HG02981 (cell line): Measurements from ENCODE around the gene ELP4.
"Not testable (repeated sequence)": the region's sequence is repeated elsewhere in the genome, so short reads cannot be mapped to it uniquely, and the experiment has no call there.

Experiments
- ATAC-seq: cut with Tn5 transposase; IDR thresholded peaks from one replicate; pipeline ENCODE4 v1.9.1; 2021; ENCODE audit warnings: mild to moderate bottlenecking, moderate library complexity; ENCODE audit not compliant: unreplicated experiment

ELP4 gene, protein sequence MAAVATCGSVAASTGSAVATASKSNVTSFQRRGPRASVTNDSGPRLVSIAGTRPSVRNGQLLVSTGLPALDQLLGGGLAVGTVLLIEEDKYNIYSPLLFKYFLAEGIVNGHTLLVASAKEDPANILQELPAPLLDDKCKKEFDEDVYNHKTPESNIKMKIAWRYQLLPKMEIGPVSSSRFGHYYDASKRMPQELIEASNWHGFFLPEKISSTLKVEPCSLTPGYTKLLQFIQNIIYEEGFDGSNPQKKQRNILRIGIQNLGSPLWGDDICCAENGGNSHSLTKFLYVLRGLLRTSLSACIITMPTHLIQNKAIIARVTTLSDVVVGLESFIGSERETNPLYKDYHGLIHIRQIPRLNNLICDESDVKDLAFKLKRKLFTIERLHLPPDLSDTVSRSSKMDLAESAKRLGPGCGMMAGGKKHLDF

DNA sequence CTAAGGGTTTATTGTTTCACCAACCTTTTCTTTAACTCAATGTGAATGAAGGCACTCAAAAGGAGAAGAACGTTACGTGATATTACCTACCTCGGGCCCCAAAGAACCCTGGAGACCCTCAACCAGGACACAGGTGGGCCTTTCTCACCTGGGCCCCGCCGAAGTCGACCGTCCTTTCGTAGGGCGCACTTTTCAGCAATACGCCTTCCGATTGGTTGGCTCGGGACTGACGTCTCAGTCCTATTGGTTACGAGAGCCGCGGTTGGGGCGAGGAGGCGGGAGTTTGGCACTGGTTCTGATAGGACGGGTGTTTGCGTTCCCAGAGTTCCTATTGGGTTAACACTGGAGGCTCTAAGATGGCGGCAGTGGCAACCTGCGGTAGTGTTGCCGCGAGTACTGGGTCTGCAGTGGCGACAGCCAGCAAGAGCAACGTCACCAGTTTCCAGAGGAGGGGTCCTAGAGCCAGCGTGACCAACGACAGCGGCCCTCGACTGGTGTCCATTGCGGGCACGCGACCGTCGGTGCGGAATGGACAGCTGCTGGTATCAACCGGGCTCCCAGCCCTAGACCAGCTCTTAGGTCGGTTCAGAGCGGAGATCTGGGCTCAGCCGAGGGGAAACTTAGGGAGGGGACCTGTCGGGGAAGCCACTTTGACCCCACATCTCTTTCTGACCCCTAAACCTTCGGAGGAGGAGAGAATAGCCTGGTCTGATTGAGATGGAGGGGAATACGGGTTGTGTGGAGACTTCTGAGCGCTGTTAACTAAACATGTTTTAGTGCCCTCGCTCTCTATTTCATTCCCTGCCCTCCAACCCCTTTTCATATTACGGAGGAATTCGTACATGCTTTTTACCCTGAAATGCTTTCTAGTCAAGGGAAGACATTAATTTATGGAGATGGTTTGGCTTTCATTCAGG, at the start of gene ELP4, which contains the start of gene IMMP1L:
ELP4 (plus strand) TSS at position 339 of the 917 bp plus-strand sequence; CDS start at position 357, 18 bp downstream.
IMMP1L (minus strand) TSS at position 194 of the 917 bp plus-strand sequence. CDS start 46,346 bp downstream, outside the sequence.
- peak; percentile 100 for ATAC-seq

DNA sequence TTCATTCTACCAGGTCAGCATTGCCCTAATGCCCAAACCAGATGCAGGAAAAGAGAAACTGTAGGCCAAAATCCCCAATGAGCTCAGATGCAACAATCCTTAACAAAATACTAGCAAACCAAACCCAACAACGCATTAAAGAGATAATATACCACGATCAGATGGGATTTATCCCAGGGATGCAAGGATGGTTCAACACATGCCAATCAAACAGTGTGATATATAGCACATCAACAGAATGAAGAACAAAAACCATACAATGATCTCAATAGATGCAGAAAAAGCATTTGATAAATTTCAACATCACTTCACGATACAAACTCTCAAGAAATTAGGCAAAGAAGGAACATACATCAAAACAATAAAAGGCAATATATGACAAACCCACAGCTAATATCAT, 45.1 kb upstream of the ELP4 start:
- no peak for ATAC-seq

DNA sequence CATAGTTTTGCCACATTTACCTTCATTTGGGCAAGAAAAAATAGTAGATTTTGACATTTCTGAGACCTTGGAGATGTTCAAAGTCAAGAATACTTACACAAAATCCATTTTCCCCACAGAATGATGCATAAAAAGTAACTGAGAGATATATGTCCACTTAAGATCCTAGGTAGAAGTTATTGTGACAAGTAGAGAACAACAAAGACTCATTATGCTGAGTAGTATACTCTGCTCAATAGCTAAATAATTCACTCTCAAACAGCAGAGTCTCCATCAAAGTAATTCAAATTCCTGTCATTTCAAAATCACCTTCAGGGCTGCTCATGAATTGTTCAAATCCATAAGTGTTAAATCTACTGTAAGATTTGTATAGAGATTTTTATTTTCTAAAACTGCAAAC, 35.5 kb upstream of the ELP4 start:
- no peak for ATAC-seq

- ATAC-seq = no peak
Observed at GRCh38 chr11:31477528-31478222, 31.9 kb upstream of the ELP4 start.

- no peak for ATAC-seq
Observed at GRCh38 chr11:31478223-31478590, 31.4 kb upstream of the ELP4 start.

DNA sequence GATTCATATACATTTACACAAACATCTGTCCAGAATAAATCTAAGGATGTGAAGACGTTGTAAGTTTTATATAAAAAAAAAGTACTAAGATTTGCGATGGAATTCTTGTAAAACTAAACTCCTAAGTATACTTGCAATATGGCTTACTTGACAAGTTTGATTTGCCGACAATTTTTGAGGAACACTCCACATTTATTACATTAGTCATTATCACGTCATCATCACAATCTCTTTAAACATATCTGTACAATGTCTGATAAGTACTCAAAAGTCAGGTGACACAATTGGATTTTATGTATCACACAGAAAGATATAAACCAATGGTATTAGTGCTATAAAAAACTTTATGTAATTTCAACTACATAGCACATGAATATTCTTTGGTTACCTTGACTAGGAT, 30.5 kb upstream of the ELP4 start:
- no peak for ATAC-seq

DNA sequence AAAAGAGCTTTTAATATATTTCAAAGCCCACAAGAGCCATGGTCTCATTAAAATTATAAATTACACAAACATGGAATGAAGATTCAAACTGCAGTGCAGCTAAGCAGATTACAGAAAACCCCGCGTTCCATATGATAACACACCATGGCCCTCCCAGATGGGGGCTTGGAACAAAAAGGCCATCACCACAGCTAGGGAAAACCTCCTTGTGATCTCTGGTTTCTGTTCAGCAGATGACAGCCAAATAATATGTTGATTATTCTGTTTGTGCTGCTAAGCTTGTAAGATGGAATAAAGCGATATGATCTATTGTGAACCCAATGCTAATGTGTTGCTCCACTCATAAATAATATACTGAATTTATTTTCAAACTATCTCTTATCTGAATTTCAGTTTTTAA, 28.6 kb upstream of the ELP4 start:
- ATAC-seq = no peak

DNA sequence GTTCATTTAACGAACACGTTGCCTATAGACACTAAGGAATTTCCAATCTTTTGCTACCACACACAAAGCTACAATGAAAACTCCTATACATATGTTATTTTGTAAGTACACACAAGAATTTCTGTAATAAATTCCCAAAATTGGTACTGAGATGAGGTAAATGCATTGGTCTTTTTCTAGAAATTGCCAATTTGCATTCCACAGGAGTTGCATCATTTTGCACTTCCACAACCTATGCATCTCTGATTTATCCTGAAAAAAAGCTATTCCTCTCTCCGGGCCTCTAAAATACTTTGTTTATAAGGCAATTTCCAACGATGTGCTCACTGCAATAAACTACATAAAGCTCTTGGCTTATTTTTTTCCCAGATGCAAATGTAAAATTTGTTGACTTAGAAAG, 25.1 kb upstream of the ELP4 start:
- ATAC-seq = no peak

DNA sequence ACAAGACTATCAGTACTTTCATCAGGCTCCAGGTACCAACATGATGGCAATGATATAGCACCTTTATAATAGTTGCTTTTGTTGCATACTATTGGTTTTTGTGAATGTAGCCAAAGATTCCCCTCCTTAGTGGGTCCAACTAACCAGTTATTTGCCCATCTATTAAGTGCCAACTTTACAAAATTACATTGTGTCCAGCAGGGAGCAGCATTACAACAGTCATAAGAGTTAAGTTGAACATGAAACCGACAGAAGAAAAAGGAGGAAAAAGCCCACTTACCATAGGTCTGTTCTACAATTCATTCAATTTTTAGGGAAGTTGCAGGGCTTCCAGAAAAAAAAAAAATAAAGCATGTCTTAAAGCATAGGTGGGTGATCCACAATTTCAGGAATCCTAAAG, 21.7 kb upstream of the ELP4 start:
- peak; percentile 53 for ATAC-seq

DNA sequence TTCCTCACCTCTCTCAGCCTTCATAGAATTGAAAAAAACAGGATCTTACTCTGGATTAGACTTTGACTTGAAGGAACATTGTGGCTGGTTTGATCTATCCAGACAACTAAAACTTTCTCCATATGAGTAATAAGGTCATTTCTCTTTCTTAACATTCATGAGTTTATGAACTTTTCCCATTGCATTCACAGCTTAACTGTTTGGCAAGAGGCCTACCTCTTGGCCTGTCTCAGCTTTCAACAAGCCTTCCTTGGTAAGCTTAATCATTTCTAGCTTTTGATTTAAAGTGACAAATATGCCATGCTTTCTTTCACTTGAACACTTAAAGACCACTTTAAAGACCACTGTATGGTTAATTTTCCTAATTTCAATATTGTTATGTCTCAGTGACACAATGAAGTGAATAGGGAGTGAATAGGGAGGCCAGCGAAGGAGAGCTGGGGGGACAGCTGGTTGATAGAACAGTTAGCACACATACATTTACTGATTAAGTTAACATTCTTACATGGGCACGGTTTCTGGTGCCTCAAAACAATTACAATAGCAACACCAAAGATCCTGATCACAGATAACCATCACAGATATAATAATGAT, 17.1 kb upstream of the ELP4 start:
- ATAC-seq = no peak

DNA sequence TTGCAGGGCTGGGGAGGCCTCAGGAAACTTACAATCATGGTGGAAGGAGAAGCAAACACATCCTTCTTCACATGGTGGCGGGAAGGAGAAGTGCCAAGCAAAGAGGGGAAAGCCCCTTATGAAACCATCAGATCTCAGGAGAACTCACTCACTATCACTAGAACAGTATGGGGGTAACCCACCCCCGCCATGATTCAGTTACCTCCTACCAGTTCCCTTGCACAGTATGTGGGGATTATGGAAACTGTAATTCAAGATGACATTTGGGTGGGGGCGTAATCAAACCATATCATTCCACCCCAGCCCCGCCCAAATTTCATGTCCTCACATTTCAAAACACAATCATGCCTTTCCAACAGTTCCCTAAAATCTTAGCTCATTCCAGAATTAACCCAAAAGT, 16.3 kb upstream of the ELP4 start:
- no peak for ATAC-seq

DNA sequence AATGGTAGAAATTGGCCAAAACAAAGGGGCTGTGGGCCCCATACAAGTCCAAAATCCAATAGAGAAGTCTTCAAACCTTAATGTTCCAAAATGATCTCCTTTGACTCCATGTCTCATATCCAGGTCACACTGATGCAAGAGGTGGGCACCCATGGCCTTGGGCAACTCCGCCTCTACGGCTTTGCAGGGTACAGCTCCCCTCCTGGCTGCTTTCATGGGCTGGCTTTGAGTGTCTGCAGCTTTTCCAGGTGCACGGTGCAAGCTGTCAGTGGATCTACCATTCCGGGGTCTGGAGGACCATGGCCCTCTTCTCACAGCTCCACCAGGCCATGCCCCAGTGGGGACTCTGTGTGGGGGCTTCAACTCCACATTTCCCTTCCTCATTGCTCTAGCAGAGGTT, 15.8 kb upstream of the ELP4 start:
- not testable (repeated sequence) for ATAC-seq

DNA sequence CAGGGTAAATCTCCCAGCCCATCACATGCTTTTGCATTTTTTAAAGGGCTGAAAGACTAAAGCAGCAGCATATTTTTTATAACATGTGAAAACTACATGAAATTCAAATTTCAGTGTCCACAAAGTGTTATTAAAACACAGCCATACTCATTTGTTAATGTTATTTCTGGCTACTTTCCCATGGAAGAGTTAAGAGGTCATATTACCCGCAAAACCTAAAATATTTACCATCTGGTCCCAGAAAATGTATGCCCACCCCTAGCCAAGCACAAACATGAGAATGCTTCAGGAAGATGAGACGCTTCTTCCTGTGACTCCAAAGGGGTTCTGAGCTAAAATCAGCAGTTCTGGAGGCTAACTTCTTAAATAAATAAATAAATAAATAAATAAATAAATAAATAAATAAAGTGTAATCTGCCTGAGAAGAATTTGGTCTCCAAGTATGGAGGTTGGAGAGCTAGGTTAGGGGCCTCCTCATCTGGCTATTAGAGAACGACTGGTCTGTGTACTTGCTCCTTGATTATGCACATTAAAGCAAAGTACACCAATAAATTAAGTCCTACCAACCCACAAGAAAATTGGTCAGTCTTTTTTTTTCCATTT, 9.9 kb upstream of the ELP4 start:
- ATAC-seq = no peak

DNA sequence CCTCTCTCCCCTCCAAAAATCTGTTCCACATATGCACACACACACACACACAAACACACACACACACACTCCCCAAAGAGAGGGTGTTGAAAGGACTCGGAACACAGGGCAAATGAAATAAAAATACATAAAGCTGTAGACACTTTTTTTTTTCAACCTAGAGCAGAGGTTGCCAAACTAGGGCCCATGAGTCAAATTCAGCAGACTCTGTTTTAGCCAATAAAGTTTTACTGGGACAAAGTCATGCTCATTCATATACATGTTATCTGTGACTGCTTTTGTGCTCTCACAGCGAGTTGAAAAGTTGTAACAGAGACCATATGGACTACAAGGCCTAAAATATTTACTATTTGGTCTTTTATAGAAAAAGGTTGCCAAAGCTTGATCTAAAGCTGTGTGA, 9.0 kb upstream of the ELP4 start:
- ATAC-seq = no peak

- ATAC-seq = no peak
Observed at GRCh38 chr11:31509051-31509428, 527 bp upstream of the ELP4 start.

GRCh38 chr11:31512117-31512516, 2.5 kb downstream of the ELP4 start:
- no peak for ATAC-seq

- no peak for ATAC-seq
Observed at GRCh38 chr11:31521497-31522150, 12.1 kb downstream of the ELP4 start.

- ATAC-seq = no peak
Observed at GRCh38 chr11:31529189-31529588, 19.6 kb downstream of the ELP4 start.

GRCh38 chr11:31529701-31530100, 20.1 kb downstream of the ELP4 start:
- ATAC-seq = peak; percentile 73

- ATAC-seq = no peak
Observed at GRCh38 chr11:31531293-31531692, 21.7 kb downstream of the ELP4 start.
